ENCODE measurements around the gene MAP2.

MAP2 gene

GRCh38 chr2:209424199-209424701, 403 bp downstream of the MAP2 start:
- DNase-seq (ENCODE audit: low read depth in 2 of 2): no peak

- no peak for DNase-seq (ENCODE audit: low read depth in 2 of 2)
Measured at GRCh38 chr2:209424781-209425470, 1.1 kb downstream of the MAP2 start.

GRCh38 chr2:209425471-209426071, 1.7 kb downstream of the MAP2 start:
- no peak for DNase-seq (ENCODE audit: low read depth in 2 of 2)

GRCh38 chr2:209426432-209426831, 2.6 kb downstream of the MAP2 start:
- no peak for DNase-seq (ENCODE audit: low read depth in 2 of 2)

GRCh38 chr2:209431701-209432100, 7.9 kb downstream of the MAP2 start:
- DNase-seq (ENCODE audit: low read depth in 2 of 2): no peak

GRCh38 chr2:209441541-209441940, 17.7 kb downstream of the MAP2 start:
- no peak for DNase-seq (ENCODE audit: low read depth in 2 of 2)

- no peak for DNase-seq (ENCODE audit: low read depth in 2 of 2)
Measured at GRCh38 chr2:209442939-209443338, 19.1 kb downstream of the MAP2 start.

- no peak for DNase-seq (ENCODE audit: low read depth in 2 of 2)
Measured at GRCh38 chr2:209445485-209445884, 21.6 kb downstream of the MAP2 start.

- no peak for DNase-seq (ENCODE audit: low read depth in 2 of 2)
Measured at GRCh38 chr2:209451209-209451834, 27.5 kb downstream of the MAP2 start.

- no peak for DNase-seq (ENCODE audit: low read depth in 2 of 2)
Measured at GRCh38 chr2:209456489-209456888, 32.6 kb downstream of the MAP2 start.

GRCh38 chr2:209458008-209458979, 34.4 kb downstream of the MAP2 start:
- no peak for DNase-seq (ENCODE audit: low read depth in 2 of 2)

GRCh38 chr2:209459359-209459758, 35.5 kb downstream of the MAP2 start:
- no peak for DNase-seq (ENCODE audit: low read depth in 2 of 2)

- no peak for DNase-seq (ENCODE audit: low read depth in 2 of 2)
Measured at GRCh38 chr2:209460151-209460761, 36.4 kb downstream of the MAP2 start.

- DNase-seq (ENCODE audit: low read depth in 2 of 2): no peak
Measured at GRCh38 chr2:209463226-209463625, 39.4 kb downstream of the MAP2 start.

- no peak for DNase-seq (ENCODE audit: low read depth in 2 of 2)
Measured at GRCh38 chr2:209463835-209464234, 40.0 kb downstream of the MAP2 start.

- DNase-seq (ENCODE audit: low read depth in 2 of 2): no peak
Measured at GRCh38 chr2:209468846-209469245, 45.0 kb downstream of the MAP2 start.

GRCh38 chr2:209469481-209469880, 45.6 kb downstream of the MAP2 start:
- no peak for DNase-seq (ENCODE audit: low read depth in 2 of 2)

- no peak for DNase-seq (ENCODE audit: low read depth in 2 of 2)
Measured at GRCh38 chr2:209470466-209470865, 46.6 kb downstream of the MAP2 start.

GRCh38 chr2:209471037-209471436, 47.2 kb downstream of the MAP2 start:
- DNase-seq (ENCODE audit: low read depth in 2 of 2): no peak

GRCh38 chr2:209472112-209472832, 48.4 kb downstream of the MAP2 start:
- no peak for DNase-seq (ENCODE audit: low read depth in 2 of 2)

- DNase-seq (ENCODE audit: low read depth in 2 of 2): no peak
Measured at GRCh38 chr2:209472871-209473270, 49.0 kb downstream of the MAP2 start.
